Measurements from ENCODE around the gene ANKDD1B. TPM values are rescaled to one million over a fixed set of nuclear protein-coding genes. Genes with fewer than 3 reads are reported as not detected.

ANKDD1B gene
- polyA plus RNA-seq, 1 of the 3 experiments (the other 2 are of a cell fraction) = 0.12 TPM

DNA sequence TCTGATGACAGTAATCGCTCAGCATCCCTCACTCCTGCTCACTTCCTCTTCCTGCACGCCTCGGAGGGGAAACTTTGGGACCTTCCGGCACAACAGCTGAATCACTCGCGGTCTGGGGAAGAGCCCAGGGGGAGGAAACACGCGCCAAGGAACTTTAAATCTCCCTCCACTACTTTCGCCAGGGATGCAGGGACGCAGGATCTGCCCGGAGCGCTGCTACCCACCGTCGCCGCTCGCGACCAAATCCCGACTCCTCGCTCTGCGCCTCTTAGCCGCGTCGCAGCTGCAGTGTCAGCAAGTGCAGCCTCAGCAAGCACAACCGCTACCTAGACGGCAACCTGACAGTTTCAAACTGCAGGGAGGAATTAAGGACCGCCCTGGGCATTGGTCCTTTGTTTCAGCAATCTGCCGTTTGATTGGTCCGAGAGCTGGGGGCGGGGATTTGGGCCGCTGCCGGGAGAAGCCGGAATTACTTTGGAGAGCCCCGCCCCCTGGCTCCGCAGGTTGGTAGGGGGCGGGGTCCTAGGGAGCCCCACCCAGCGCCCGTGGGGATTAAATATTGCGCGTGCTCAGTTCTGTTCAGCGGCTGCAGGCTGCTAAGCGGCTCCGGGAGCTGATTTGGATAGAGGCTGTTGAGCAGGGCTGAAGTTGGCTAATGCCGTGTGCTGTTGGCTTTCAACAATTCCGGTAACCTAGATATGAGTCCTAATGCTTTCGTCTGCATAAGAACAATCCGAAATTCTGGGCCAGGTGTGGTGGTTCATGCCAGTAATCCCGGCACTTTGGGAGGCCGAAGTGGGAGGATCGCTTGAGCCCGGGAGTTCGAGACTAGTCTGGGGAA is 106.0 kb downstream of the ANKDD1B start, which contains the start of gene POC5:
POC5 (minus strand) TSS at position 356 of the 841 bp plus-strand sequence. CDS start 4,500 bp downstream, outside the sequence.
- Histone ChIP-seq H3K27me3 (ENCODE audit: insufficient read depth) (no peaks in the 10 kb centered on the region), H3K9me2 (no peaks in the 10 kb centered on the region), H3K4me3 (ENCODE audit: low read depth in 2 of 2, low read length in 1 of 2) (peak within 1 kb of the TSS; percentile 81 to 100), H3K9me3 (no peaks in the 10 kb centered on the region), H4K20me1 (ENCODE audit: insufficient read depth) (no peaks in the 10 kb centered on the region), H3K4me1 (ENCODE audit: control insufficient read depth in 1 of 2, insufficient read depth in 2 of 2, low read depth in 1 of 2, low read length in 1 of 2) (peaks cover 2 to 6% of the 10 kb centered on the region in 2 experiments; a peak in 3 of 4 replicates), H2AFZ (ENCODE audit: low read depth) (peak within 1 kb of the TSS; percentile 93), H3K27ac (ENCODE audit: low read depth in 2 of 2, low read length in 1 of 2) (peak within 1 kb of the TSS; percentile 70 to 92), H3K4me2 (peak within 1 kb of the TSS; percentile 97), H3K36me3 (replicated peaks in 1 of 2; ENCODE audit: control insufficient read depth in 1 of 2, insufficient read depth in 2 of 2, low read length in 1 of 2) (peaks cover 8 to 14% of the 10 kb centered on the region in 2 experiments), H3K79me2 (ENCODE audit: insufficient read depth) (peaks cover 42% of the 10 kb centered on the region), H3F3A (replicated peaks; ENCODE audit: insufficient read depth) (peaks cover 9% of the 10 kb centered on the region), H3K9ac (peak within 1 kb of the TSS; percentile 84)
- DNase-seq = peak; percentile 95
- CTCF ChIA-PET = interaction anchor here (0.7 to 1.3 kb wide), 2 partner anchors 18 to 457 kb away, joined by 3 to 5 read pairs; no protein-coding TSS in a partner anchor
- WGBS (ENCODE audit: low lambda C conversion rate) = 5% methylated on average over 39 of the region's 51 CpGs
- POLR2A ChIA-PET = interaction anchor here (0.8 to 1.8 kb wide), 6 partner anchors 26 to 380 kb away, joined by 3 to 9 read pairs (median 3); partner anchors contain the start of genes CERT1, HMGCR and POLK
- TF ChIP-seq GATA2 (CRISPR knock-in tag; IDR thresholded peaks at IDR 0.05) (no peak), EP300 (IDR thresholded peaks at IDR 0.05; ENCODE audit: borderline replicate concordance in 1 of 2, low read depth in 1 of 2, low read length in 1 of 2) (no peak), EZH2phosphoT487 (IDR thresholded peaks at IDR 0.05; ENCODE audit: borderline replicate concordance, low read depth) (no peak), TAF1 (IDR thresholded peaks at IDR 0.05; ENCODE audit: borderline replicate concordance, low read depth, low read length) (no peak; the same call in 1 of the 2 replicates), RFX5 (IDR thresholded peaks at IDR 0.05; ENCODE audit: low read length) (0 out of 2 replicates have a peak, but pooled peaks have one; percentile 3), RXRA (IDR thresholded peaks at IDR 0.05; ENCODE audit: borderline replicate concordance, low read depth) (no peak), TEAD4 (IDR thresholded peaks at IDR 0.05; ENCODE audit: borderline replicate concordance, insufficient read depth) (no peak), MXI1 (IDR thresholded peaks at IDR 0.05; ENCODE audit: low read depth, low read length) (peak; percentile 96), POLR2AphosphoS5 (IDR thresholded peaks at IDR 0.05; ENCODE audit: low read depth, low read length) (peak; percentile 81; the same call in 1 of the 2 replicates), GABPA (IDR thresholded peaks at IDR 0.05; ENCODE audit: low read depth) (peak; percentile 90), YY1 (IDR thresholded peaks at IDR 0.05; ENCODE audit: low read depth) (no peak), ELF1 (IDR thresholded peaks at IDR 0.05) (peak; percentile 68)
- TF ChIP-seq, protein P1, sequence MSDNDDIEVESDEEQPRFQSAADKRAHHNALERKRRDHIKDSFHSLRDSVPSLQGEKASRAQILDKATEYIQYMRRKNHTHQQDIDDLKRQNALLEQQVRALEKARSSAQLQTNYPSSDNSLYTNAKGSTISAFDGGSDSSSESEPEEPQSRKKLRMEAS (IDR thresholded peaks at IDR 0.05; ENCODE audit: low read depth) = peak; percentile 88
- TF ChIP-seq, protein P2, sequence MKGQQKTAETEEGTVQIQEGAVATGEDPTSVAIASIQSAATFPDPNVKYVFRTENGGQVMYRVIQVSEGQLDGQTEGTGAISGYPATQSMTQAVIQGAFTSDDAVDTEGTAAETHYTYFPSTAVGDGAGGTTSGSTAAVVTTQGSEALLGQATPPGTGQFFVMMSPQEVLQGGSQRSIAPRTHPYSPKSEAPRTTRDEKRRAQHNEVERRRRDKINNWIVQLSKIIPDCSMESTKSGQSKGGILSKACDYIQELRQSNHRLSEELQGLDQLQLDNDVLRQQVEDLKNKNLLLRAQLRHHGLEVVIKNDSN (IDR thresholded peaks at IDR 0.05; ENCODE audit: borderline replicate concordance, low read depth) = no peak
- TF ChIP-seq, protein P3, sequence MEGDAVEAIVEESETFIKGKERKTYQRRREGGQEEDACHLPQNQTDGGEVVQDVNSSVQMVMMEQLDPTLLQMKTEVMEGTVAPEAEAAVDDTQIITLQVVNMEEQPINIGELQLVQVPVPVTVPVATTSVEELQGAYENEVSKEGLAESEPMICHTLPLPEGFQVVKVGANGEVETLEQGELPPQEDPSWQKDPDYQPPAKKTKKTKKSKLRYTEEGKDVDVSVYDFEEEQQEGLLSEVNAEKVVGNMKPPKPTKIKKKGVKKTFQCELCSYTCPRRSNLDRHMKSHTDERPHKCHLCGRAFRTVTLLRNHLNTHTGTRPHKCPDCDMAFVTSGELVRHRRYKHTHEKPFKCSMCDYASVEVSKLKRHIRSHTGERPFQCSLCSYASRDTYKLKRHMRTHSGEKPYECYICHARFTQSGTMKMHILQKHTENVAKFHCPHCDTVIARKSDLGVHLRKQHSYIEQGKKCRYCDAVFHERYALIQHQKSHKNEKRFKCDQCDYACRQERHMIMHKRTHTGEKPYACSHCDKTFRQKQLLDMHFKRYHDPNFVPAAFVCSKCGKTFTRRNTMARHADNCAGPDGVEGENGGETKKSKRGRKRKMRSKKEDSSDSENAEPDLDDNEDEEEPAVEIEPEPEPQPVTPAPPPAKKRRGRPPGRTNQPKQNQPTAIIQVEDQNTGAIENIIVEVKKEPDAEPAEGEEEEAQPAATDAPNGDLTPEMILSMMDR (IDR thresholded peaks at IDR 0.05) = no peak
- TF ChIP-seq, protein P4, sequence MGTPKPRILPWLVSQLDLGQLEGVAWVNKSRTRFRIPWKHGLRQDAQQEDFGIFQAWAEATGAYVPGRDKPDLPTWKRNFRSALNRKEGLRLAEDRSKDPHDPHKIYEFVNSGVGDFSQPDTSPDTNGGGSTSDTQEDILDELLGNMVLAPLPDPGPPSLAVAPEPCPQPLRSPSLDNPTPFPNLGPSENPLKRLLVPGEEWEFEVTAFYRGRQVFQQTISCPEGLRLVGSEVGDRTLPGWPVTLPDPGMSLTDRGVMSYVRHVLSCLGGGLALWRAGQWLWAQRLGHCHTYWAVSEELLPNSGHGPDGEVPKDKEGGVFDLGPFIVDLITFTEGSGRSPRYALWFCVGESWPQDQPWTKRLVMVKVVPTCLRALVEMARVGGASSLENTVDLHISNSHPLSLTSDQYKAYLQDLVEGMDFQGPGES (IDR thresholded peaks at IDR 0.05; ENCODE audit: low read depth, low read length) = peak; percentile 67
- TF ChIP-seq, protein P5, sequence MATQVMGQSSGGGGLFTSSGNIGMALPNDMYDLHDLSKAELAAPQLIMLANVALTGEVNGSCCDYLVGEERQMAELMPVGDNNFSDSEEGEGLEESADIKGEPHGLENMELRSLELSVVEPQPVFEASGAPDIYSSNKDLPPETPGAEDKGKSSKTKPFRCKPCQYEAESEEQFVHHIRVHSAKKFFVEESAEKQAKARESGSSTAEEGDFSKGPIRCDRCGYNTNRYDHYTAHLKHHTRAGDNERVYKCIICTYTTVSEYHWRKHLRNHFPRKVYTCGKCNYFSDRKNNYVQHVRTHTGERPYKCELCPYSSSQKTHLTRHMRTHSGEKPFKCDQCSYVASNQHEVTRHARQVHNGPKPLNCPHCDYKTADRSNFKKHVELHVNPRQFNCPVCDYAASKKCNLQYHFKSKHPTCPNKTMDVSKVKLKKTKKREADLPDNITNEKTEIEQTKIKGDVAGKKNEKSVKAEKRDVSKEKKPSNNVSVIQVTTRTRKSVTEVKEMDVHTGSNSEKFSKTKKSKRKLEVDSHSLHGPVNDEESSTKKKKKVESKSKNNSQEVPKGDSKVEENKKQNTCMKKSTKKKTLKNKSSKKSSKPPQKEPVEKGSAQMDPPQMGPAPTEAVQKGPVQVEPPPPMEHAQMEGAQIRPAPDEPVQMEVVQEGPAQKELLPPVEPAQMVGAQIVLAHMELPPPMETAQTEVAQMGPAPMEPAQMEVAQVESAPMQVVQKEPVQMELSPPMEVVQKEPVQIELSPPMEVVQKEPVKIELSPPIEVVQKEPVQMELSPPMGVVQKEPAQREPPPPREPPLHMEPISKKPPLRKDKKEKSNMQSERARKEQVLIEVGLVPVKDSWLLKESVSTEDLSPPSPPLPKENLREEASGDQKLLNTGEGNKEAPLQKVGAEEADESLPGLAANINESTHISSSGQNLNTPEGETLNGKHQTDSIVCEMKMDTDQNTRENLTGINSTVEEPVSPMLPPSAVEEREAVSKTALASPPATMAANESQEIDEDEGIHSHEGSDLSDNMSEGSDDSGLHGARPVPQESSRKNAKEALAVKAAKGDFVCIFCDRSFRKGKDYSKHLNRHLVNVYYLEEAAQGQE (IDR thresholded peaks at IDR 0.05; ENCODE audit: low read depth, low read length) = no peak
- TF ChIP-seq, protein P6, sequence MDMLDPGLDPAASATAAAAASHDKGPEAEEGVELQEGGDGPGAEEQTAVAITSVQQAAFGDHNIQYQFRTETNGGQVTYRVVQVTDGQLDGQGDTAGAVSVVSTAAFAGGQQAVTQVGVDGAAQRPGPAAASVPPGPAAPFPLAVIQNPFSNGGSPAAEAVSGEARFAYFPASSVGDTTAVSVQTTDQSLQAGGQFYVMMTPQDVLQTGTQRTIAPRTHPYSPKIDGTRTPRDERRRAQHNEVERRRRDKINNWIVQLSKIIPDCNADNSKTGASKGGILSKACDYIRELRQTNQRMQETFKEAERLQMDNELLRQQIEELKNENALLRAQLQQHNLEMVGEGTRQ (IDR thresholded peaks at IDR 0.05; ENCODE audit: borderline replicate concordance, low read depth, low read length) = no peak
- TF ChIP-seq, protein P7, sequence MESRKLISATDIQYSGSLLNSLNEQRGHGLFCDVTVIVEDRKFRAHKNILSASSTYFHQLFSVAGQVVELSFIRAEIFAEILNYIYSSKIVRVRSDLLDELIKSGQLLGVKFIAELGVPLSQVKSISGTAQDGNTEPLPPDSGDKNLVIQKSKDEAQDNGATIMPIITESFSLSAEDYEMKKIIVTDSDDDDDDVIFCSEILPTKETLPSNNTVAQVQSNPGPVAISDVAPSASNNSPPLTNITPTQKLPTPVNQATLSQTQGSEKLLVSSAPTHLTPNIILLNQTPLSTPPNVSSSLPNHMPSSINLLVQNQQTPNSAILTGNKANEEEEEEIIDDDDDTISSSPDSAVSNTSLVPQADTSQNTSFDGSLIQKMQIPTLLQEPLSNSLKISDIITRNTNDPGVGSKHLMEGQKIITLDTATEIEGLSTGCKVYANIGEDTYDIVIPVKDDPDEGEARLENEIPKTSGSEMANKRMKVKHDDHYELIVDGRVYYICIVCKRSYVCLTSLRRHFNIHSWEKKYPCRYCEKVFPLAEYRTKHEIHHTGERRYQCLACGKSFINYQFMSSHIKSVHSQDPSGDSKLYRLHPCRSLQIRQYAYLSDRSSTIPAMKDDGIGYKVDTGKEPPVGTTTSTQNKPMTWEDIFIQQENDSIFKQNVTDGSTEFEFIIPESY (IDR thresholded peaks at IDR 0.05; ENCODE audit: borderline replicate concordance, low read depth) = no peak

All from SK-N-SH (cell line).